NOMO-1 treated with dmso at 0.1 percent for 144 hours (cell line): ENCODE results near the gene PPIP5K1.
"Not testable (repeated sequence)": the region's sequence is repeated elsewhere in the genome, so short reads cannot be mapped to it uniquely, and the experiment has no call there.

ENCODE experiments used
- DNase-seq: peaks from one replicate; lab custom pipeline; 2025; ENCODE audit not compliant: unreplicated experiment; lab: John Stamatoyannopoulos, UW

Gene PPIP5K1

GRCh38 chr15:43547539-43547938 is 42.5 kb downstream of the PPIP5K1 start:
- DNase-seq = no peak

- no peak for DNase-seq
Observed at GRCh38 chr15:43545426-43545825, 44.6 kb downstream of the PPIP5K1 start.

- DNase-seq = no peak
Observed at GRCh38 chr15:43544266-43544665, 45.7 kb downstream of the PPIP5K1 start.

- DNase-seq = no peak
Observed at GRCh38 chr15:43541785-43542184, 48.2 kb downstream of the PPIP5K1 start.

GRCh38 chr15:43538091-43538490 is 51.9 kb downstream of the PPIP5K1 start:
- no peak for DNase-seq

- no peak for DNase-seq
Observed at GRCh38 chr15:43534897-43535296, 55.1 kb downstream of the PPIP5K1 start.

GRCh38 chr15:43532826-43533225 is 57.2 kb downstream of the PPIP5K1 start:
- not testable (repeated sequence) for DNase-seq

GRCh38 chr15:43531018-43531670 is 58.9 kb downstream of the PPIP5K1 start:
- DNase-seq = no peak

GRCh38 chr15:43529587-43530345 is 60.2 kb downstream of the PPIP5K1 start:
- DNase-seq = no peak

GRCh38 chr15:43529141-43529540 is 60.9 kb downstream of the PPIP5K1 start:
- DNase-seq = no peak

GRCh38 chr15:43528542-43529007 is 61.4 kb downstream of the PPIP5K1 start:
- DNase-seq = no peak

- no peak for DNase-seq
Observed at GRCh38 chr15:43527802-43528541, 62.0 kb downstream of the PPIP5K1 start.

- DNase-seq = no peak
Observed at GRCh38 chr15:43527016-43527801, 62.8 kb downstream of the PPIP5K1 start.

- DNase-seq = no peak
Observed at GRCh38 chr15:43526261-43526930, 63.6 kb downstream of the PPIP5K1 start.

- DNase-seq = no peak
Observed at GRCh38 chr15:43525131-43525530, 64.9 kb downstream of the PPIP5K1 start.

- DNase-seq = no peak
Observed at GRCh38 chr15:43524254-43524845, 65.7 kb downstream of the PPIP5K1 start.

- no peak for DNase-seq
Observed at GRCh38 chr15:43523646-43524045, 66.4 kb downstream of the PPIP5K1 start.

GRCh38 chr15:43522247-43522646 is 67.8 kb downstream of the PPIP5K1 start:
- DNase-seq = no peak

- DNase-seq = no peak
Observed at GRCh38 chr15:43521419-43521818, 68.6 kb downstream of the PPIP5K1 start.

- DNase-seq = no peak
Observed at GRCh38 chr15:43520138-43520537, 69.9 kb downstream of the PPIP5K1 start.
